Naive B cell (primary cell): ENCODE measurements around the gene LRFN2. TPM values are rescaled to one million over a fixed set of nuclear protein-coding genes. Genes with fewer than 3 reads are reported as not detected.

Source experiments
- ATAC-seq, 2 donors: fragments of 150-1000 bp; cut with Tn5 transposase; 2 replicates each; pipeline ENCODE4 v1.10.0; 2021; ENCODE audit warnings: low read depth in 2 of 2, mild to moderate bottlenecking in 2 of 2, moderate library complexity in 2 of 2
- DNase-seq: peaks from one replicate; pipeline ENCODE4 v3.0.0; 2022
- H3K27ac Mint-ChIP-seq, 6 donors: one replicate each; pipeline ENCODE4 v1.8.0; 2020 to 2022; ENCODE audit warnings: mild to moderate bottlenecking in 6 of 6, mixed read lengths in 6 of 6, moderate library complexity in 5 of 6, inconsistent platforms in 2 of 6
- H3K27me3 Mint-ChIP-seq, 3 donors: one replicate each; pipeline ENCODE4 v1.8.0; 2021 to 2022; ENCODE audit warnings: mixed read lengths in 3 of 3, mild to moderate bottlenecking in 1 of 3
- H3K36me3 Mint-ChIP-seq, 2 donors: one replicate each; pipeline ENCODE4 v1.8.0; 2020 to 2022; ENCODE audit warnings: mixed read lengths in 2 of 2, inconsistent platforms in 1 of 2, mild to moderate bottlenecking in 1 of 2
- H3K4me1 Mint-ChIP-seq, 3 donors: one replicate each; pipeline ENCODE4 v1.8.0; 2020 to 2022; ENCODE audit warnings: mixed read lengths in 3 of 3, inconsistent platforms in 1 of 3, mild to moderate bottlenecking in 1 of 3, moderate library complexity in 1 of 3
- H3K4me3 Mint-ChIP-seq, 8 donors: one replicate each; pipeline ENCODE4 v1.8.0; 2020 to 2022; ENCODE audit warnings: mild to moderate bottlenecking in 8 of 8, mixed read lengths in 8 of 8, moderate library complexity in 8 of 8, inconsistent platforms in 2 of 8
- H3K9me3 Mint-ChIP-seq, 7 donors: one replicate each; pipeline ENCODE4 v1.8.0; 2020 to 2022; ENCODE audit warnings: mixed read lengths in 7 of 7, mild to moderate bottlenecking in 5 of 7, inconsistent platforms in 2 of 7, moderate library complexity in 1 of 7
- polyA plus RNA-seq, 6 donors: library from polyadenylated mRNA; unstranded; fragments of 300-500 nt; fragmentation: Illumina TruSeq; gene quantifications; one replicate each; pipeline ENCODE4 v1.2.3, GENCODE V29; 2021; ENCODE audit warnings: low read depth in 6 of 6

The LRFN2 gene
- polyA plus RNA-seq, 6 donors from 2014 or later = not detected

DNA sequence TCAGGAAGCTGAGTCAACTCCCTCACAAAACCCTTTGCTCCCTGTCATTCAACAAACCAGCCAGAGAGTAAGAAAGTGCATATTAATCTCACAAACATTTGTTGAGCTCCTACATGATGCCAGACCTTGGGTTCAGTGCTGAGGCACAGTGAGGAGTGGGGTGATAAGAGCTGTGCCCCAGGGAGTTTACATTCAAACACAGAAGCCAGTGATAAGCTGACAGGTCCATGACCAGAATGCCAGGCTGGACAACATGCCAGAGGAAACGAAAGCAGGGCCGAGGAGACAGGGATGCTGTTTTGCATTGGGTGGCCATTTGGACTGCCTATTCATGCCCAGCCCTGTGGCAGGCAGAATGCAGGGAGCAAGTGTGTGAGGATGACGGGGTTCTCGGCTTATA lies 76.7 kb downstream of the LRFN2 start:
- ATAC-seq (no peak), DNase-seq (no peak)
- Mint-ChIP-seq H3K36me3 (no peaks in the 10 kb centered on the region), H3K4me1 (no peaks in the 10 kb centered on the region), H3K9me3 (no peaks in the 10 kb centered on the region), H3K27ac (peak overlapping the region in 1 of 6 donors; percentile 83), H3K27me3 (no peaks in the 10 kb centered on the region), H3K4me3 (no peak overlapping the region)

GRCh38 chr6:40509716-40510260 lies 77.4 kb downstream of the LRFN2 start:
- DNase-seq = no peak
- H3K9me3 Mint-ChIP-seq = no peaks in the 10 kb centered on the region
- no peak overlapping the region for H3K27ac Mint-ChIP-seq
- no peak for ATAC-seq
- no peaks in the 10 kb centered on the region for H3K27me3 Mint-ChIP-seq
- no peaks in the 10 kb centered on the region for H3K36me3 Mint-ChIP-seq
- H3K4me3 Mint-ChIP-seq = no peak overlapping the region
- H3K4me1 Mint-ChIP-seq = no peaks in the 10 kb centered on the region

DNA sequence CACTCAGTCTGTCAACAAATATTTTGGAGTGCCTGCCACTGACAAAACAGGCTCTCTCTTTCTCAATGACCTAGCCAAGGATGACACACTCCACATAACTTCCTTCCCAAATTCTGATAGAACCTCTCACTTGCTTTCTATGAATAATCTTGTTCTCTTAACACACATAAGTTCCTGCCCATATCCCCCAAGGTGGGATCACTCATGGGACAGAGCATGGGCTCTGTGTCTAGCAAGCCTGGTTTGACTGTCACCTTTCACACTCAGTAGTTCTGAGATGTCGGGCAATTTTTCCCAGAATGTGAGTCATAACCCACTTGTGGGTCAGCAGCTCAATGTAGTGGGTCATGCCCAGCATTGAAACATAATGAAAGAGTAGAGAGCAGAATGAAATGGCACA lies 78.1 kb downstream of the LRFN2 start:
- no peaks in the 10 kb centered on the region for H3K4me1 Mint-ChIP-seq
- ATAC-seq (no peak), DNase-seq (no peak)
- H3K4me3 Mint-ChIP-seq = peak overlapping the region in 1 of 8 donors; percentile 26
- H3K36me3 Mint-ChIP-seq = no peaks in the 10 kb centered on the region
- H3K9me3 Mint-ChIP-seq = no peaks in the 10 kb centered on the region
- H3K27ac Mint-ChIP-seq = no peak overlapping the region
- no peaks in the 10 kb centered on the region for H3K27me3 Mint-ChIP-seq

GRCh38 chr6:40506954-40507353 lies 80.2 kb downstream of the LRFN2 start:
- no peaks in the 10 kb centered on the region for H3K9me3 Mint-ChIP-seq
- H3K36me3 Mint-ChIP-seq = no peaks in the 10 kb centered on the region
- DNase-seq (no peak), ATAC-seq (no peak)
- H3K27me3 Mint-ChIP-seq = no peaks in the 10 kb centered on the region
- H3K4me3 Mint-ChIP-seq = no peak overlapping the region
- H3K4me1 Mint-ChIP-seq = no peaks in the 10 kb centered on the region
- H3K27ac Mint-ChIP-seq = no peak overlapping the region

GRCh38 chr6:40505191-40505810 lies 81.9 kb downstream of the LRFN2 start:
- DNase-seq (no peak), ATAC-seq (no peak)
- Mint-ChIP-seq H3K9me3 (no peaks in the 10 kb centered on the region), H3K27ac (no peak overlapping the region), H3K27me3 (no peaks in the 10 kb centered on the region), H3K4me3 (no peak overlapping the region), H3K36me3 (no peaks in the 10 kb centered on the region), H3K4me1 (no peaks in the 10 kb centered on the region)

GRCh38 chr6:40504274-40504673 lies 82.9 kb downstream of the LRFN2 start:
- DNase-seq (no peak), ATAC-seq (no peak)
- no peaks in the 10 kb centered on the region for H3K4me1 Mint-ChIP-seq
- H3K27me3 Mint-ChIP-seq = no peaks in the 10 kb centered on the region
- H3K36me3 Mint-ChIP-seq = no peaks in the 10 kb centered on the region
- H3K4me3 Mint-ChIP-seq = no peak overlapping the region
- no peak overlapping the region for H3K27ac Mint-ChIP-seq
- H3K9me3 Mint-ChIP-seq = no peaks in the 10 kb centered on the region

DNA sequence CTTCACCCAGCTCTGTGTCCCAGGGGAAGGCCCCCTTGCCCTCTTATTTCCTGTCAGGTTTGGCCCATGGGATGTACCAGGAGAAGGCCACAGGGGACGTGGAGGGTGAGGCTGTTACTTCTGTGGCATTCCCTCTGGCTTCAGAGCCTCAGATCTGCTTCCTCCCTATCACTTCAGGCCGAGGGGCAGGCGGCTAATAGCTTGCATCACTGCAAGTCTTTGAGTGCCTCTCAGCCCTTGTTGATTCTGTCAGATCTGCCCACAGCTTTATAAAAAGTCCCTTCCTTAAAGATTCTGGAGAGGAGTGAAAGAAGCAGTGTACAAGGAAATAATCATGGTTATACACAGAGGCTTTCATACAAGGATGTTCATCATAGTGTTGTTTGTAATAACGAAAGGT lies 86.9 kb downstream of the LRFN2 start:
- Mint-ChIP-seq H3K27ac (no peak overlapping the region), H3K4me1 (no peaks in the 10 kb centered on the region), H3K9me3 (no peaks in the 10 kb centered on the region), H3K36me3 (no peaks in the 10 kb centered on the region), H3K27me3 (no peaks in the 10 kb centered on the region), H3K4me3 (no peak overlapping the region)
- DNase-seq (no peak), ATAC-seq (no peak)

DNA sequence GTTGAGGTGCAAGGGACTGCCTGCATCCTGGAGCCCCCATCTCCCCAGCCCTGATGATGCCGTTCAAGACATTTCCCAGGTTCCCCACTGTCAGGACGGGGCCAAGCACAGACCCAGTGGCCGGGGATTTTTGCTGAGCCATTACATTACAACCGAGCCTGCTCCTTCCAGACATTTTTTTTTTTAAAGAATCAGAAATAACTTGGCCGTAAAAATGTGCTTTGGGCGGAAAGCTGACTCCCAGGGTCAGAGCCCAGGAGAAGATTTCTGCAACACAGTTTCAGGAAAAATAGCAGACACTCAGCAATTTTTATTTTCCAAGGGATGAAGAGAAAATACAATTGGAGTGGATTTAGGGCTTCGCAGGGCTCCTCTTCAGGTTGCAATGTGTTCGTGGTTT lies 87.9 kb downstream of the LRFN2 start:
- Mint-ChIP-seq H3K27ac (no peak overlapping the region), H3K9me3 (no peaks in the 10 kb centered on the region), H3K4me3 (no peak overlapping the region), H3K36me3 (no peaks in the 10 kb centered on the region), H3K4me1 (no peaks in the 10 kb centered on the region), H3K27me3 (no peaks in the 10 kb centered on the region)
- no peak for ATAC-seq
- no peak for DNase-seq

- ATAC-seq = no peak
- Mint-ChIP-seq H3K4me3 (no peak overlapping the region), H3K4me1 (no peaks in the 10 kb centered on the region), H3K27me3 (no peaks in the 10 kb centered on the region), H3K36me3 (no peaks in the 10 kb centered on the region), H3K9me3 (no peaks in the 10 kb centered on the region), H3K27ac (no peak overlapping the region)
- no peak for DNase-seq
Observed at GRCh38 chr6:40498148-40498547, 89.0 kb downstream of the LRFN2 start.

DNA sequence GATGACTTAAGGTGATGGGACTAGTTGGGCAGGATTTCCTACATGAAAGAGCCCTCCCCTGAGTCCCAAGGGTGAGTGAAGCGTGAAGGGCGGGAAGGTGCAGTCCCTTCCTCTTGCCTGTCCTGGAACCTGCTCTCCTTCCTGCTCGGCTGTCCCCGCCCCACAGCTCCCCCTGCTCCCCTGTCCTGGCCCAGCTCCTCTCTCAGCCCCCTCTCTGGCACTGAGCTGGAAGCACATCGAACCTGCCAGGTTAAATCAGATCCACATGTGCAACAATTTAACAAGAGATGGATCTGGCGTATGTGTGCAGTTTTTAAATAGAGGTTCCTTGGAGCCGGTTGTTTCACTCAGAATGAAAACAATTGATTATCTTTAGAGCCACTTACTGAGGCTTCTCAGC lies 95.0 kb downstream of the LRFN2 start:
- H3K27me3 Mint-ChIP-seq = no peaks in the 10 kb centered on the region
- no peak for DNase-seq
- no peak overlapping the region for H3K4me3 Mint-ChIP-seq
- H3K9me3 Mint-ChIP-seq = peaks cover 0 to 4% (median 0%) of the 10 kb centered on the region in 7 donors
- no peak overlapping the region for H3K27ac Mint-ChIP-seq
- no peaks in the 10 kb centered on the region for H3K4me1 Mint-ChIP-seq
- no peak for ATAC-seq
- H3K36me3 Mint-ChIP-seq = no peaks in the 10 kb centered on the region

GRCh38 chr6:40490508-40490907 lies 96.7 kb downstream of the LRFN2 start:
- Mint-ChIP-seq H3K36me3 (no peaks in the 10 kb centered on the region), H3K9me3 (peaks cover 0 to 4% (median 0%) of the 10 kb centered on the region in 7 donors), H3K27ac (no peak overlapping the region), H3K4me3 (no peak overlapping the region), H3K27me3 (no peaks in the 10 kb centered on the region), H3K4me1 (no peaks in the 10 kb centered on the region)
- DNase-seq (no peak), ATAC-seq (no peak)

DNA sequence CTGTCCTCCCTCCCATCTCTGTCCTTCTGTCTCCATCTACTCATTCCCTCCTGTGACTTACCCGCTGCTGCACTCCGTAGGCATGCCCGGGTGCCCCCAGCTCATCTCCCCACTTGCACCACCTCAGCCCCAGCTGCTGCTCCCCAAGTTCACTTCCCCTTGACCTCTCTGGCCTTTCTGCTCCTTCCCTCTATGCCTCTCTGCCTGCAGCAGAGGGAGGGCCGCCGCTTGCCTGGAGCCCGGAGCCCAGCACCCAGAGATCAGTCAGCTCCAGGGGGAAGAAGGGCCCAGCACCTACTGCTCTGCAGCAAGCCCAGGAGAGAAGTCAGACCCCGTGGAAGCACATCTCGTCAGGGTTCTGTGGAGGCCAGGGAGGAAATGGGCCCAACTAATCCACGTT lies 97.4 kb downstream of the LRFN2 start:
- H3K4me3 Mint-ChIP-seq = no peak overlapping the region
- peaks cover 0 to 4% (median 0%) of the 10 kb centered on the region in 3 donors for H3K27me3 Mint-ChIP-seq
- peaks cover 0 to 4% (median 0%) of the 10 kb centered on the region in 7 donors for H3K9me3 Mint-ChIP-seq
- H3K27ac Mint-ChIP-seq = no peak overlapping the region
- peaks cover 0 to 5% (median 0%) of the 10 kb centered on the region in 3 donors for H3K4me1 Mint-ChIP-seq
- DNase-seq = no peak
- ATAC-seq = no peak
- no peaks in the 10 kb centered on the region for H3K36me3 Mint-ChIP-seq

GRCh38 chr6:40486576-40486975 lies 100.6 kb downstream of the LRFN2 start:
- Mint-ChIP-seq H3K27ac (no peak overlapping the region), H3K27me3 (peaks cover 0 to 4% (median 0%) of the 10 kb centered on the region in 3 donors), H3K9me3 (peaks cover 0 to 4% (median 0%) of the 10 kb centered on the region in 7 donors)

GRCh38 chr6:40485795-40486194 lies 101.4 kb downstream of the LRFN2 start:
- Mint-ChIP-seq H3K27me3 (peaks cover 0 to 4% (median 0%) of the 10 kb centered on the region in 3 donors), H3K4me3 (no peak overlapping the region), H3K27ac (peak overlapping the region in 1 of 6 donors; percentile 60), H3K9me3 (peaks cover 0 to 4% (median 0%) of the 10 kb centered on the region in 7 donors), H3K4me1 (peaks cover 0 to 5% (median 0%) of the 10 kb centered on the region in 3 donors), H3K36me3 (no peaks in the 10 kb centered on the region)
- no peak for ATAC-seq
- no peak for DNase-seq

More at GRCh38 chr6:40486576-40486975, 100.6 kb downstream of the LRFN2 start:
- Mint-ChIP-seq H3K36me3 (no peaks in the 10 kb centered on the region), H3K4me1 (peaks cover 0 to 5% (median 0%) of the 10 kb centered on the region in 3 donors), H3K4me3 (no peak overlapping the region)
- DNase-seq (no peak), ATAC-seq (no peak)
